ENCODE results near the gene GCH1.
A peak's percentile ranks its signal among the peaks of the same experiment; 100 is the strongest.
"Not testable (repeated sequence)": the region's sequence is repeated elsewhere in the genome, so short reads cannot be mapped to it uniquely, and the experiment has no call there.

The GCH1 gene

DNA sequence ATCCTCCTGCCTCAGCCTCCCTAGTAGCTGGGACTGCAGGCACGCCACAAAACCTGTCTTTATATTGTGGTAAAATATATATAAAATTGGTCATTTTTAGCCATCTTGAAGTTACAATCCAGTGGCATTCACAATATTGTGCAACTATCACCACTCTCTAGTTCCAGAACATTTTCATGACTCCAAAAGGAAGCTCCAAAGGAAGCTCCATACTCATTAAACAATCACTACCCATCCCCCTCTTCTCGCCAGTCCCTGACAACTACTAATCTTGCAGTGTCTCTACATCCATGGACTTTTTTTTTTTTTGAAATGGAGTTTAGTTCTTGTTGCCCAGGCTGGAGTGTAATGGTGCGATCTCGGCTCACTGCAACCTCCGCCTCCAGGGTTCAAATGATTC is 3.1 kb downstream of the GCH1 start:
- no peak overlapping the region for H3K4me3 ChIP-seq (ENCODE audit: low read depth, low read length)
- TF ChIP-seq, protein P1, sequence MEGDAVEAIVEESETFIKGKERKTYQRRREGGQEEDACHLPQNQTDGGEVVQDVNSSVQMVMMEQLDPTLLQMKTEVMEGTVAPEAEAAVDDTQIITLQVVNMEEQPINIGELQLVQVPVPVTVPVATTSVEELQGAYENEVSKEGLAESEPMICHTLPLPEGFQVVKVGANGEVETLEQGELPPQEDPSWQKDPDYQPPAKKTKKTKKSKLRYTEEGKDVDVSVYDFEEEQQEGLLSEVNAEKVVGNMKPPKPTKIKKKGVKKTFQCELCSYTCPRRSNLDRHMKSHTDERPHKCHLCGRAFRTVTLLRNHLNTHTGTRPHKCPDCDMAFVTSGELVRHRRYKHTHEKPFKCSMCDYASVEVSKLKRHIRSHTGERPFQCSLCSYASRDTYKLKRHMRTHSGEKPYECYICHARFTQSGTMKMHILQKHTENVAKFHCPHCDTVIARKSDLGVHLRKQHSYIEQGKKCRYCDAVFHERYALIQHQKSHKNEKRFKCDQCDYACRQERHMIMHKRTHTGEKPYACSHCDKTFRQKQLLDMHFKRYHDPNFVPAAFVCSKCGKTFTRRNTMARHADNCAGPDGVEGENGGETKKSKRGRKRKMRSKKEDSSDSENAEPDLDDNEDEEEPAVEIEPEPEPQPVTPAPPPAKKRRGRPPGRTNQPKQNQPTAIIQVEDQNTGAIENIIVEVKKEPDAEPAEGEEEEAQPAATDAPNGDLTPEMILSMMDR (IDR thresholded peaks at IDR 0.05; ENCODE audit: low read depth, low read length): no peak
- DNase-seq (ENCODE audit: low read depth, low spot score): no peak
- in situ Hi-C loops (cut with HindIII; ENCODE audit: low sequenced_read_pairs): no loop called here

DNA sequence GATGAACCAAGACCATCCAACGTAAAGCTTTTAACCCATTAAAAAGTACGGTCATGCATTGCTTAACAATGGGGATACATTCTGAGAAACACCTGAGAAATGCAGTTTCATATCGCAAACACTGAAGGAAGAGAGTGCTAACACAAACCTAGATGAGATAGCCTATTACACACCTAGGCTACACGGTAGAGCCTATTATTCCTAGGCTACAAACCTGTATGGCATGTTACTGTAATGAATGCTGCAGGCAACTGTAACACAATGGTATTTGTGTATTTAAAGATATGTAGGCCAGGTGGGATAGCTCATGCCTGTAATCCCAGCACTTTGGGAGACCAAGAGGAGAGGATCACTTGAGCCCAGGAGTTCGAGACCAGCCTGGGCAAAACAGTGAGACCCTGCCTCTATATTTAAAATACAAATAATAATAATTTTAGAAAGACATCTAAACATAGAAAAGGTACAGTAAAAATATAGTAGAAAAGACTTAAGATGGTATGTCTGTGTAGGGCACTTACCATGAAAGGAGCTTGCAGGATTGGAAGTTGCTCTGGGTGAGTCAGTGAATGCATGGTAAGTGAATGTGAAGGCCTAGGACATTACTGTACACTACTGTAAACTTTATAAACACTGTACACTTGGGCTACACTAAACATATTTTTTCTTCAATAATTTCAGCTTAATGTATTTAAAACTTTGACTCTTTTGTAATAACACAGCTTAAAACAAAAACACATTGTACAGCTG is 4.6 kb downstream of the GCH1 start:
- DNase-seq (ENCODE audit: low read depth, low spot score); H3K4me3 ChIP-seq (ENCODE audit: low read depth, low read length); in situ Hi-C loops (cut with HindIII; ENCODE audit: low sequenced_read_pairs): not testable (repeated sequence)

DNA sequence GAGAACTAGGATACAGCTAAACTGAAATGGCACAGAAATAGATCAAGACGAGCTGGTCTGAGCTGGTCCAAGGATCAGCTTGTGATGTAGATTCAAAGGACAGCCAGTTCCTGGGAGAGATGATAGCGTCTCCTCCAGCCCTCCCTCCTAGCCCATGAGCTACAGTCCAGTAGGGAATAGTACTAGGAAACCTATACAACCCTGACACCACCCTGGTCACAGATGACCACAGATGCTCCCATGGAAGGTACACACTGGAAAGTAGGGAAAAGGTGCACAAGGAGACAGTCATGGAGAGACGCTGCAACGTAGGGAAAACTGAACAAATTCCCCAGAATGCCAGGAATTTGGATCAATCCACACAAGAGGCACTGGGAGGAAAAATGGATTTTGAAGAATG is 6.9 kb downstream of the GCH1 start:
- in situ Hi-C loops (cut with HindIII; ENCODE audit: low sequenced_read_pairs): no loop called here
- TF ChIP-seq, protein P1 (IDR thresholded peaks at IDR 0.05; ENCODE audit: low read depth, low read length): no peak
- H3K4me3 ChIP-seq (ENCODE audit: low read depth, low read length): no peak overlapping the region
- DNase-seq (ENCODE audit: low read depth, low spot score): no peak

DNA sequence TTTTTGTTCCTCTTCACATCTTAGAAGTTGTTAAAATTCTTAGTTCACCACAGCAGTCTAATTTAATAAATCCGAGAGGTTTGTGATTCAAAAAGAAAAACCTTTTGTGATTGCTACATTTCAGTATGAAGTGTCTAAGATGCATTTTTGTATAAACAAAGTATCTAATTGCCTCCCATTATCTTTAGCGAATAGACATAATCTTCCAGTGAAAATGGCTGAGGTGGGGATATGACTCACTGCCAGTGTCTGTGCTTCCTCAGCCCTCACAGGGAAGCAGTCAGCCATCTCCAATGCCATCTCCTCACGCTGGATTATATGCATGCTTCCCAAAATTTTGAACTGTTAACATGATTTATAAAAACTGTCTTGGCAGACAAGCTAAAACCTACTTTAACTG is 7.6 kb downstream of the GCH1 start:
- in situ Hi-C loops (cut with HindIII; ENCODE audit: low sequenced_read_pairs): no loop called here
- no peak overlapping the region for H3K4me3 ChIP-seq (ENCODE audit: low read depth, low read length)
- TF ChIP-seq, protein P1 (IDR thresholded peaks at IDR 0.05; ENCODE audit: low read depth, low read length): no peak
- no peak for DNase-seq (ENCODE audit: low read depth, low spot score)

GRCh38 chr14:54893151-54893760 is 9.4 kb downstream of the GCH1 start:
- H3K4me3 ChIP-seq (ENCODE audit: low read depth, low read length): no peak overlapping the region
- TF ChIP-seq, protein P1 (IDR thresholded peaks at IDR 0.05; ENCODE audit: low read depth, low read length): peak; percentile 80
- DNase-seq (ENCODE audit: low read depth, low spot score): peak; percentile 71
- in situ Hi-C loops (cut with HindIII; ENCODE audit: low sequenced_read_pairs): no loop called here

- TF ChIP-seq, protein P1 (IDR thresholded peaks at IDR 0.05; ENCODE audit: low read depth, low read length): no peak
- H3K4me3 ChIP-seq (ENCODE audit: low read depth, low read length): no peak overlapping the region
- DNase-seq (ENCODE audit: low read depth, low spot score): no peak
- in situ Hi-C loops (cut with HindIII; ENCODE audit: low sequenced_read_pairs): no loop called here
These were observed 11.0 kb downstream of the GCH1 start for GRCh38 chr14:54891471-54892245.

GRCh38 chr14:54890788-54891187 is 11.8 kb downstream of the GCH1 start:
- H3K4me3 ChIP-seq (ENCODE audit: low read depth, low read length): no peak overlapping the region
- DNase-seq (ENCODE audit: low read depth, low spot score): no peak
- TF ChIP-seq, protein P1 (IDR thresholded peaks at IDR 0.05; ENCODE audit: low read depth, low read length): no peak
- in situ Hi-C loops (cut with HindIII; ENCODE audit: low sequenced_read_pairs): no loop called here

Measured in astrocyte of the spinal cord (primary cell).